Colon (tissue), 2 donors: ENCODE data around the gene GPX3.

Experiments
- FAIRE-seq: peaks from 2 replicates; lab custom pipeline; 2012; peaks lifted over from hg19 to GRCh38; lab: Jason Lieb, UNC
- donor health status: control.
- donor health status: control.

Gene GPX3

GRCh38 chr5:151020304-151021110 is at the start of gene GPX3:
Gene GPX3, plus strand, starts transcription at chr5:151020591. Its CDS starts 64 bp downstream, at chr5:151020655.
- no peak for FAIRE-seq

GRCh38 chr5:150978590-150978989 is 41.8 kb upstream of the GPX3 start:
- FAIRE-seq: no peak

GRCh38 chr5:150987746-150988145 is 32.6 kb upstream of the GPX3 start:
- FAIRE-seq: no peak

- no peak for FAIRE-seq
Observed at GRCh38 chr5:150989695-150990094, 30.7 kb upstream of the GPX3 start.

- FAIRE-seq: no peak
Observed at GRCh38 chr5:150992705-150993104, 27.7 kb upstream of the GPX3 start.

GRCh38 chr5:150993422-150993821 is 27.0 kb upstream of the GPX3 start:
- no peak for FAIRE-seq

- FAIRE-seq: no peak
Observed at GRCh38 chr5:150993826-150994412, 26.5 kb upstream of the GPX3 start.

GRCh38 chr5:150999704-151000442 is 20.5 kb upstream of the GPX3 start:
- FAIRE-seq: no peak

- FAIRE-seq: no peak
Observed at GRCh38 chr5:151001436-151001835, 19.0 kb upstream of the GPX3 start.

GRCh38 chr5:151002250-151002649 is 18.1 kb upstream of the GPX3 start:
- no peak for FAIRE-seq

- FAIRE-seq: no peak
Observed at GRCh38 chr5:151002681-151003502, 17.5 kb upstream of the GPX3 start.

- no peak for FAIRE-seq
Observed at GRCh38 chr5:151003503-151003860, 16.9 kb upstream of the GPX3 start.

- FAIRE-seq: no peak
Observed at GRCh38 chr5:151004499-151004898, 15.9 kb upstream of the GPX3 start.

- no peak for FAIRE-seq
Observed at GRCh38 chr5:151005187-151005949, 15.0 kb upstream of the GPX3 start.

- no peak for FAIRE-seq
Observed at GRCh38 chr5:151005950-151006576, 14.3 kb upstream of the GPX3 start.

- no peak for FAIRE-seq
Observed at GRCh38 chr5:151006704-151007334, 13.6 kb upstream of the GPX3 start.

GRCh38 chr5:151007430-151008209 is 12.8 kb upstream of the GPX3 start:
- no peak for FAIRE-seq

GRCh38 chr5:151008210-151008491 is 12.2 kb upstream of the GPX3 start:
- FAIRE-seq: no peak

- FAIRE-seq: no peak
Observed at GRCh38 chr5:151008906-151009305, 11.5 kb upstream of the GPX3 start.

GRCh38 chr5:151012862-151013261 is 7.5 kb upstream of the GPX3 start:
- FAIRE-seq: no peak
